GM12878 (cell line): ENCODE results near the gene KIAA1191. TPM values are rescaled to one million over a fixed set of nuclear protein-coding genes. Genes with fewer than 3 reads are reported as not detected.

ENCODE experiments used
- ATAC-seq: fragments of 200-7000 bp; cut with Tn5 transposase; 3 replicates; pipeline ENCODE4 v1.9.1; 2020; ENCODE audit warnings: mild to moderate bottlenecking, moderate library complexity
- BruUV-seq: library from RNA; stranded (reverse); fragments of 400-500 nt; replicated peaks from 2 replicates; lab custom pipeline; 2021; lab: Mats Ljungman, UMichigan
- CTCF ChIA-PET: fragments of 300-600 bp; sonication (Branson Sonifier 250); formaldehyde crosslinking; extraction: SDS; loops from one replicate; lab custom pipeline; 2021; ENCODE audit warnings: inconsistent platforms; lab: Yijun Ruan, JAX
- POLR2A ChIA-PET: fragments of 350-600 bp; formaldehyde crosslinking; extraction: SDS; loops from one replicate; lab custom pipeline; 2021; ENCODE audit warnings: inconsistent platforms; lab: Charles Lee
- RAD21 ChIA-PET: fragments of 300-600 bp; sonication (Branson Sonifier 250); formaldehyde crosslinking; loops from one replicate; lab custom pipeline; 2023; ENCODE audit warnings: antibody characterized with exemption; ENCODE audit not compliant: unreplicated experiment; lab: Charles Lee
- SMC1A ChIA-PET: fragments of 300-600 bp; sonication (Branson Sonifier 250); formaldehyde crosslinking; loops from one replicate; lab custom pipeline; 2023; ENCODE audit not compliant: unreplicated experiment, uncharacterized antibody; lab: Charles Lee
- DNase-seq: peaks from one replicate; pipeline ENCODE4 v3.0.0-alpha.2; 2011; ENCODE audit warnings: low read depth, low spot score
- FAIRE-seq: peaks from 3 replicates; lab custom pipeline; 2011; peaks lifted over from hg19 to GRCh38; lab: Jason Lieb, UNC
- H2AFZ ChIP-seq: 2 replicates; pipeline ENCODE4 v1.6.0; 2011; ENCODE audit warnings: low read depth, low read length, control low read depth; ENCODE audit not compliant: control insufficient read depth
- H3K27ac ChIP-seq: 2 replicates; pipeline ENCODE4 v1.5.1; 2011; ENCODE audit warnings: control low read depth; ENCODE audit not compliant: control insufficient read depth, insufficient read depth
- H3K27me3 ChIP-seq, 2 experiments: replicated peaks in 1 of 2; 2 replicates each; pipeline versions ENCODE4 v1.6.0 to v1.6.1; 2011; ENCODE audit warnings: low read length in 1 of 2; ENCODE audit not compliant: control insufficient read depth in 2 of 2, insufficient read depth in 2 of 2
- H3K36me3 ChIP-seq, 2 experiments: 2 replicates each; pipeline ENCODE4 v1.5.1; 2011; ENCODE audit warnings: low read length in 1 of 2; ENCODE audit not compliant: control insufficient read depth in 2 of 2, insufficient read depth in 2 of 2
- H3K4me1 ChIP-seq: 2 replicates; pipeline ENCODE4 v1.6.1; 2011; ENCODE audit warnings: mild to moderate bottlenecking, low read length, moderate library complexity, mixed read lengths; ENCODE audit not compliant: control insufficient read depth, insufficient read depth
- H3K4me2 ChIP-seq: 2 replicates; pipeline ENCODE4 v1.6.0; 2011; ENCODE audit warnings: control low read depth; ENCODE audit not compliant: control insufficient read depth, insufficient read depth
- H3K4me3 ChIP-seq: fragments of 200-600 bp; sonication (generic); 2 replicates; pipeline ENCODE4 v1.5.1; 2016
- H3K79me2 ChIP-seq: 2 replicates; pipeline ENCODE4 v1.6.0; 2011; ENCODE audit warnings: low read length; ENCODE audit not compliant: control insufficient read depth, insufficient read depth
- H3K9ac ChIP-seq: 2 replicates; pipeline ENCODE4 v1.8.0; 2011; ENCODE audit warnings: low read length, control low read depth, mixed read lengths; ENCODE audit not compliant: control insufficient read depth, insufficient read depth
- H3K9me3 ChIP-seq: replicated peaks from 3 replicates; pipeline ENCODE4 v1.5.1; 2011; ENCODE audit warnings: mild to moderate bottlenecking, low read length; ENCODE audit not compliant: control insufficient read depth, insufficient read depth
- H4K20me1 ChIP-seq: 2 replicates; pipeline ENCODE4 v1.6.0; 2011; ENCODE audit not compliant: control insufficient read depth, insufficient read depth
- ATF3 ChIP-seq: IDR thresholded peaks from 2 replicates; pipeline ENCODE4 v1.6.1; 2011; ENCODE audit warnings: low read depth, mild to moderate bottlenecking, low read length, moderate library complexity, borderline replicate concordance; ENCODE audit errors: extremely low read depth
- CREM ChIP-seq: IDR thresholded peaks from 2 replicates; pipeline ENCODE4 v1.6.1; 2014; ENCODE audit warnings: antibody characterized with exemption, low read depth
- DPF2 ChIP-seq: fragments of 450-650 bp; IDR thresholded peaks from 2 replicates; pipeline ENCODE4 v1.6.1; 2017; ENCODE audit warnings: mild to moderate bottlenecking
- HDAC2 ChIP-seq: fragments of 200-600 bp; sonication (generic); IDR thresholded peaks from 2 replicates; pipeline ENCODE4 v1.6.1; 2017
- IRF4 ChIP-seq: IDR thresholded peaks from 2 replicates; pipeline ENCODE4 v1.6.1; 2011; ENCODE audit warnings: low read depth, low read length
- LARP7 ChIP-seq: fragments of 450-650 bp; IDR thresholded peaks from 2 replicates; pipeline ENCODE4 v1.6.1; 2017; ENCODE audit warnings: mild to moderate bottlenecking
- NR2F1 ChIP-seq: fragments of 450-650 bp; conservative IDR thresholded peaks from 2 replicates; pipeline ENCODE4 v1.6.1; 2017; ENCODE audit warnings: mild to moderate bottlenecking
- TCF12 ChIP-seq: IDR thresholded peaks from 2 replicates; pipeline ENCODE4 v1.6.1; 2011; ENCODE audit warnings: low read depth, mild to moderate bottlenecking, low read length
- YY1 ChIP-seq: IDR thresholded peaks from 2 replicates; pipeline ENCODE4 v1.6.1; 2011; ENCODE audit warnings: low read depth, mild to moderate bottlenecking, low read length
- ZNF384 ChIP-seq: IDR thresholded peaks from 2 replicates; pipeline ENCODE4 v1.6.1; 2012; ENCODE audit warnings: low read depth, mild to moderate bottlenecking, low read length, improper control_type of control experiment, borderline replicate concordance
- ZNF687 ChIP-seq: fragments of 450-650 bp; IDR thresholded peaks from 2 replicates; pipeline ENCODE4 v1.6.1; 2017; ENCODE audit warnings: mild to moderate bottlenecking, moderate library complexity
- WGBS: methylation state at CpG from one replicate; pipeline ENCODE4 v1.1.6; 2016; ENCODE audit warnings: low lambda C conversion rate; ENCODE audit not compliant: insufficient replicate concordance, insufficient coverage; ENCODE audit errors: missing lambda C conversion rate; 5-methylcytosine and 5-hydroxymethylcytosine counted together
- in situ Hi-C: fragments of 300-500 bp; cut with MboI; formaldehyde crosslinking; loops from 9 replicates; pipeline ENCODE4 v1.14.3; 2018; ENCODE audit warnings: mixed read lengths
- intact Hi-C: fragments of 100-400 bp; cut with micrococcal nuclease; formaldehyde crosslinking; loops from one replicate; pipeline ENCODE4 v1.14.2; 2022; ENCODE audit not compliant: unreplicated experiment
- polyA plus RNA-seq, 11 experiments: library from polyadenylated mRNA; depleted of rRNA in 4 of 11; unstranded in 6 of 11; stranded (reverse) in 5 of 11; fragments of >200 nt; fragmentation: Nextera tagmentation in 4 of 11; fragmentation: Illumina TruSeq in 1 of 11; extraction: Ambion mirVana in 4 of 11; extraction: Trizol in 1 of 11; gene quantifications; 1 replicate in 1 of 11; 2 replicates in 10 of 11; pipeline versions ENCODE4 v1.2.1 to v1.2.3, GENCODE V29; 2011 to 2016; ENCODE audit warnings: inconsistent platforms in 2 of 11, missing spikeins in 2 of 11, low read depth in 1 of 11
- total RNA-seq, 4 experiments: library from RNA; depleted of rRNA in 3 of 4; stranded (reverse); fragments of >200 nt in 3 of 4; fragmentation: Illumina TruSeq in 1 of 4; extraction: Trizol in 1 of 4; gene quantifications; 2 replicates each; pipeline versions ENCODE4 v1.2.1 to v1.2.3, GENCODE V29; 2013 to 2021
- TF ChIP-seq, protein P1 (sequence below): fragments of 450-650 bp; IDR thresholded peaks from 2 replicates; pipeline ENCODE4 v1.6.1; 2016; ENCODE audit warnings: mild to moderate bottlenecking, moderate library complexity, borderline replicate concordance

The KIAA1191 gene
- total and polyA plus RNA-seq, 10 of the 15 experiments (the other 5 are each of a cell fraction or from before 2014, with no cell fraction given), result 14.9 to 58.2 (median 31.8) TPM

DNA sequence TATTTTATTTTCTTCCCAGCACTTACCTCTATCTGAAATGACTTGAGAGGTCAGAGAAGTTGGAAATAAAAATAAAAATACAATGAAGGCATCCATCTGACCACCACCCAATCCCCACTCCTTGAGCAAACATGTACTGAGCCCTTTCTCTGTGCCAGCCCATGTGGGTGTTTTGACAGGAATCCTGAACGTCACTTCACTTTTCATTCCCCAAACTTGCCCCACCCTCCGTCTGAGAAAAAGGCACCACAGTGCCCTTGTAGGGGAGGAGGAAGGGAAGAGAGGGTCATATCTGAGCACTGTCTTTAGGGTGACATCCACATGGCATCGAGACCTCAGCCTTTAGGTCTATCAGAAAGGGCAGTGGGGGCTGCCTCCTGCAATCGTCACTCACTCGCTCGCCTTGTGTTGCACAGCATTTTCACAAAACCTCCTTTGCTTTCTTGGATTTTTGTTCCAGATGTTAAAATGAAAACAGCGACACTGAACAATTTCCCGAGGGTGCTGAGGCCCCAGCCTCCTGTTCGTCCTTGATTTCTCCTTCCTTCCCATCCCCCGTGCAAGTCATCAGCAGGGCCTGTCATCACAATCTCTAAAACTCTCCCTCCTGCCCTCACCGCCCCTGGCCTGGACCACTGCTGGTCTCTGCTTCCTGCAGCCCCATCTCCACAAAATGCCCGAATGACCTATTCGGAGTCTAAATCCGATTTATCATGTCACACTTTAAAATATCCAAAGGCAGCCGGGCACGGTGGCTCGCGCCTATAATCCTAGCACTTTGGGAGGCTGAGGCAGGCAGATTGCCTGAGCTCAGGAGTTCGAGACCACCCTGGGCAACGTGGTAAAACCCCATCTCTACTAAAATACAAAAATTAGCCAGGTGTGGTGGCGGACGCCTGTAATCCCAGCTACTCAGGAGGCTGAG lies 40.0 kb upstream of the KIAA1191 start:
- H3K79me2 ChIP-seq, result no peaks in the 10 kb centered on the region
- FAIRE-seq, result no peak

More for the DNA sequence above, 40.0 kb upstream of the KIAA1191 start:
- TF ChIP-seq YY1 (no peak), LARP7 (no peak), DPF2 (no peak), CREM (no peak), IRF4 (no peak), ZNF384 (no peak), HDAC2 (no peak), TCF12 (no peak), ATF3 (no peak), NR2F1 (no peak), ZNF687 (no peak)
- TF ChIP-seq, protein P1, sequence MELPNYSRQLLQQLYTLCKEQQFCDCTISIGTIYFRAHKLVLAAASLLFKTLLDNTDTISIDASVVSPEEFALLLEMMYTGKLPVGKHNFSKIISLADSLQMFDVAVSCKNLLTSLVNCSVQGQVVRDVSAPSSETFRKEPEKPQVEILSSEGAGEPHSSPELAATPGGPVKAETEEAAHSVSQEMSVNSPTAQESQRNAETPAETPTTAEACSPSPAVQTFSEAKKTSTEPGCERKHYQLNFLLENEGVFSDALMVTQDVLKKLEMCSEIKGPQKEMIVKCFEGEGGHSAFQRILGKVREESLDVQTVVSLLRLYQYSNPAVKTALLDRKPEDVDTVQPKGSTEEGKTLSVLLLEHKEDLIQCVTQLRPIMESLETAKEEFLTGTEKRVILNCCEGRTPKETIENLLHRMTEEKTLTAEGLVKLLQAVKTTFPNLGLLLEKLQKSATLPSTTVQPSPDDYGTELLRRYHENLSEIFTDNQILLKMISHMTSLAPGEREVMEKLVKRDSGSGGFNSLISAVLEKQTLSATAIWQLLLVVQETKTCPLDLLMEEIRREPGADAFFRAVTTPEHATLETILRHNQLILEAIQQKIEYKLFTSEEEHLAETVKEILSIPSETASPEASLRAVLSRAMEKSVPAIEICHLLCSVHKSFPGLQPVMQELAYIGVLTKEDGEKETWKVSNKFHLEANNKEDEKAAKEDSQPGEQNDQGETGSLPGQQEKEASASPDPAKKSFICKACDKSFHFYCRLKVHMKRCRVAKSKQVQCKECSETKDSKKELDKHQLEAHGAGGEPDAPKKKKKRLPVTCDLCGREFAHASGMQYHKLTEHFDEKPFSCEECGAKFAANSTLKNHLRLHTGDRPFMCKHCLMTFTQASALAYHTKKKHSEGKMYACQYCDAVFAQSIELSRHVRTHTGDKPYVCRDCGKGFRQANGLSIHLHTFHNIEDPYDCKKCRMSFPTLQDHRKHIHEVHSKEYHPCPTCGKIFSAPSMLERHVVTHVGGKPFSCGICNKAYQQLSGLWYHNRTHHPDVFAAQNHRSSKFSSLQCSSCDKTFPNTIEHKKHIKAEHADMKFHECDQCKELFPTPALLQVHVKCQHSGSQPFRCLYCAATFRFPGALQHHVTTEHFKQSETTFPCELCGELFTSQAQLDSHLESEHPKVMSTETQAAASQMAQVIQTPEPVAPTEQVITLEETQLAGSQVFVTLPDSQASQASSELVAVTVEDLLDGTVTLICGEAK, result no peak
- no TSS peak for BruUV-seq
- Histone ChIP-seq H3K9me3 (no peaks in the 10 kb centered on the region), H3K9ac (no peak overlapping the region), H2AFZ (no peak overlapping the region), H3K4me1 (no peaks in the 10 kb centered on the region), H3K4me3 (no peak overlapping the region), H3K27me3 (no peaks in the 10 kb centered on the region), H3K4me2 (no peak overlapping the region), H3K36me3 (no peaks in the 10 kb centered on the region), H4K20me1 (no peaks in the 10 kb centered on the region), H3K27ac (no peak overlapping the region)
- POLR2A ChIA-PET, result no interaction called here
- in situ Hi-C loops (no loop called here), intact Hi-C loops (no loop called here)
- CTCF ChIA-PET, result no interaction called here
- WGBS, result 91% methylated on average over 22 of the region's 22 CpGs
- RAD21 ChIA-PET, result no interaction called here
- SMC1A ChIA-PET, result no interaction called here
- no peak for DNase-seq
- no peak for ATAC-seq
